KOPT-K1 (cell line): ENCODE data around the gene TFCP2L1.
"Not testable (repeated sequence)": the region's sequence is repeated elsewhere in the genome, so short reads cannot be mapped to it uniquely, and the experiment has no call there.

Experiments
- H3K27ac ChIP-seq: fragments of 200-600 bp; sonication (generic); 2 replicates; pipeline ENCODE4 v1.5.1; 2016; ENCODE audit warnings: antibody characterized with exemption, mild to moderate bottlenecking, low read depth, low read length; ENCODE audit not compliant: poor library complexity, severe bottlenecking
- H3K36me3 ChIP-seq: fragments of 200-600 bp; sonication (generic); 2 replicates; pipeline ENCODE4 v1.5.1; 2017; ENCODE audit warnings: antibody characterized with exemption, mild to moderate bottlenecking, low read length, moderate library complexity; ENCODE audit not compliant: insufficient read depth
- H3K9me3 ChIP-seq: fragments of 200-600 bp; sonication (generic); 2 replicates; pipeline ENCODE4 v1.5.1; 2017; ENCODE audit warnings: antibody characterized with exemption, low read length, mild to moderate bottlenecking; ENCODE audit not compliant: insufficient read depth, poor library complexity, severe bottlenecking

The TFCP2L1 gene

DNA sequence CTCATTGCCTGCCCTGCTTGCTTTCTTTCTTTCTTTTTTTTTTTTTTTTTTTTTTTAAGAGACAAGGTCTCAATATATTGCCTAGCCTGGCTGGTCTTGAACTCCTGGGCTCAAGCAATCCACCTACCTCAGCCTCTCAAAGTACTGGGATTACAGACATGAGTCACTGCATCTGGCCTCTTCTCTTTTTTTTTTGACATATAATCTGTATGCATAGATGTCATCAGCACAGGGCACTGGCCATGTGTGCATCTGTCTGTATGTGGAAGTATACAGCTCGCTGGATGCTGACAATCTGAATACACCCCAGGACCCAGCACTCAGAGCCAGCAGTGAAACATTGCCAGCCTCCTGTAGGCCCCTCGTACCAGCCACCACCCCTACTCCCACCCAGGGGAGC lies 49.5 kb downstream of the TFCP2L1 start:
- Histone ChIP-seq H3K27ac (no peak overlapping the region), H3K9me3 (no peaks in the 10 kb centered on the region), H3K36me3 (no peaks in the 10 kb centered on the region)

DNA sequence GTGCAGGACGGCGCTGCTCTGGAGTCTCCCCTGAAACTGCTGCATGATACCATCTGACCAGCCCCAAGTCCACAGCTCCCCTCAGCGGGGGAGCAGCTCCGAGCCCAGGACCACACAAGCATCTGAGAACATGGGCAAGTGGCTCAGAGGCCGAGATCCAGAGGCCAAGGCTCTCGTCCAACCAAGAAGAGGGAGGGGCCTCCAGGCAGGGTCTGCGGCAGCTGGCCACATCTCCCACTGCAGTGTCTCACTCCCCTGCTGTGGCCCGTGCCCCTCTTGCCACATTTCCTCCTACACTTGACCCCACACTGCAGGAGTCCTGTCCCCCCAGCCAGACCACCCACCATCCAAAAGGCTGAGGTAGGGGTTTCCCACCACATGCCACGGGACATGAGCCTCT lies 50.2 kb downstream of the TFCP2L1 start:
- Histone ChIP-seq H3K36me3 (no peaks in the 10 kb centered on the region), H3K9me3 (no peaks in the 10 kb centered on the region), H3K27ac (no peak overlapping the region)

DNA sequence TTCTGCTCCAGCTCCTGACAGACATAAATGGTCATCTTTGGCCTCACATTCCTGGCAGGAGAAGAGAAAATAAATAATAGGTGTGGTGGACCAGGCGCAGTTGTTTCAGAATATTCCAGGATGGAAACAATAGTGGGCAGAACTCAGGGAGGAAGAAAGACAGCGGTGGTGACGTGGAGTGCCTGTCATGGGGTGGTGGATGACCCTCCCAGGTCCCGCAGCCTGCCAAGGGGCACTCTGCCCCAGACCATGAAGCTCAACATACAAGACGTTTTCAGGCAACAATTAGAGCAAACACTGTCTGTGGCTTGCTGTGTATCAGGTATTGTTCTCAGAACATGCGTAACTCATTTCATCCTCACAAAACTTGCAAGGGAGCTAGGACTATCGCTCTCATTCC lies 50.9 kb downstream of the TFCP2L1 start:
- Histone ChIP-seq H3K27ac (no peak overlapping the region), H3K36me3 (no peaks in the 10 kb centered on the region), H3K9me3 (no peaks in the 10 kb centered on the region)

DNA sequence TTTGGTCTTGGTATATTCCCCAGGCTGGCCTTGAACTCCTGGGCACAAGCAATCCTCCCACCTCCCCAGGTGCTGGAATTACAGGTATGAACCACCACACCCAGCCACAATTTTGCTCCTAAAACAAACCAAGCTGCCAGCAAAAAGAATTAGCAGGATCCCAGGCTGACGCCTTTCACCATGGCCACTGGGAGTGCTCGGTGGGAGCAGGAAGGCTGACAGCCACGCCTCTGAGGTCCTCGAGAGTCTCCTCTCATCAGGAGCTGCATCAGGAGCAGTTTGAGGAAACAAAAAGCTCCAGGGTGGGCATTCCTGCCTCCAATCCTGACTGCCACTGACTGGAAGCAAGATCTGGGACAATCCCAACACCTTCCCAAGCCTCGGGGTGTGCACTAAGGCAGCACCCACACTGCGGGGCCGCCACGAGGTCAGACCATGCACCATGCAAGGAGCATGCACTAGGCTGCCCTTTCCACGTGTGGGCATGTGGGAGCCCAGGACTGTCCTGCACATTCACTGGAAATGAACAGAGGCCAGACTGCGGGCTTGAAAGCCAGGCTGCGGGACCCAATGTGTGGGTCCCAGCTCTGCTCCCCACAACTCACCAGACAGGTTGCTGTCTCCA lies 51.4 kb downstream of the TFCP2L1 start:
- no peaks in the 10 kb centered on the region for H3K36me3 ChIP-seq
- H3K9me3 ChIP-seq = no peaks in the 10 kb centered on the region
- no peak overlapping the region for H3K27ac ChIP-seq

- Histone ChIP-seq H3K27ac (no peak overlapping the region), H3K9me3 (no peaks in the 10 kb centered on the region), H3K36me3 (no peaks in the 10 kb centered on the region)
Measured at GRCh38 chr2:121232626-121233265, 52.3 kb downstream of the TFCP2L1 start.

DNA sequence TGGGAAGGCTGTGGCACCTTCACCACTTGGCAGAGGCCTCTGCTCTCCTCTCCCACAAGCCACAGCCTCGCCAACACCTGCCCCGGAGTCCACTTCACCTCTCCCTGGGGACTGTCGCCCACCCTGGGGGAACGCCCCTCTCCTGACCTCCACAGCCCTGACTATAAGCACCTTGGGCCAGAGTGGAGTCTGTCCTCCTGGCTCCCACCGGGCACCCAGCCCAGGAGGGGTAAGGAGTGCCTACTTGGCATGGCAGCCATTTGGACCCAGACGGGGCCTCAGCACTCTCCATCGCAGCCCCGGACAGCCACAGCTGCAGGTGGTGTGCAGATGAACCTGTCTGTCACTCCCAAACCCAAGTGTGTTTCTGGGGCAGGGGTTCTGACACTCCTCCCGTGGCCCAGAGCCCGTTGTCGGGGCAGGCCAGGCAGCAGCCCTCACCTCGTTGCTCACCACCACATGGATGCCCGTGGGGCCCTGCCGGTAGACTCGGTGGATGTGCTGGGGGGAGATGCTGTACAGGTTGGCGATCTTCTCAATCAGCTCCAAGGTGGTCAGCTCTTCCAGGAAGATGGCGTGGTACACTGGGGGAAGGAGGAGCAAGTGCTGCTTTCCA lies 53.5 kb downstream of the TFCP2L1 start:
- Histone ChIP-seq H3K36me3 (no peaks in the 10 kb centered on the region), H3K9me3 (no peaks in the 10 kb centered on the region), H3K27ac (no peak overlapping the region)

GRCh38 chr2:121228521-121228920 lies 56.5 kb downstream of the TFCP2L1 start:
- H3K9me3 ChIP-seq = no peaks in the 10 kb centered on the region
- no peak overlapping the region for H3K27ac ChIP-seq

DNA sequence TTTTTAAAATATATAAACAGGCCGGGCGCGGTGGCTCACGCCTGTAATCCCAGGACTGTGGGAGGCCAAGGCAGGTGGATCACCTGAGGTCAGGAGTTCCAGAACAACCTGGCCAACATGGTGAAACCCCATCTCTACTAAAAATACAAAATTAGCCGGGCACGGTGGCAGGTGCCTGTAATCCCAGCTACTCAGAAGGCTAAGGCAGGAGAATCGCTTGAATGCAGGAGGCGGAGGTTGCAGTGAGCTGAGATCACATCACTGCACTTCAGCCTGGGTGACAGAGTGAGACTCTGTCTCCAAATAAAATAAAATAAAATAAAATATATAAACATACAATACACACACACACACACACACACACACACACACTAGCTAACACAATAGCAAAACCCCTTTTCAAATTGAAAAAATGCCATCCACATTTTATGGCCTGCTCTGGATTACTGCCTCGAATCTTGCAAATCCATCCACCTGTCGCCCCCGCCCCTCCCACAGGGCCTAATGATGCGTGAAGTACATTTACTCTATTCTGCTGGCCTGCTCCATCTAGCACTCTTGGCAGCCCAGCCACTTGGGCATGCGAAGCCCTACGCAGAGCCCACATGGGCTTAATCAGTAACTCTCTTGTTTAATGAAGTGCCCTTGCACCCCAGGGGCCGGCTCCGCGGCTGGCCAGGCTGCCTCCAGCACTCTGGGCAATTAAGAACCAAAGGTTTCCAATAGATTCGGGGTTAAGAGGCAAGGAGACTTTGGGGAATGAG lies 57.4 kb downstream of the TFCP2L1 start:
- H3K9me3 ChIP-seq, H3K36me3 ChIP-seq, H3K27ac ChIP-seq: not testable (repeated sequence)

More at GRCh38 chr2:121228521-121228920, 56.5 kb downstream of the TFCP2L1 start:
- H3K36me3 ChIP-seq = no peaks in the 10 kb centered on the region

- H3K9me3 ChIP-seq, H3K27ac ChIP-seq, H3K36me3 ChIP-seq: not testable (repeated sequence)
Measured at GRCh38 chr2:121225681-121226080, 59.3 kb downstream of the TFCP2L1 start.

- Histone ChIP-seq H3K9me3 (no peaks in the 10 kb centered on the region), H3K27ac (no peak overlapping the region), H3K36me3 (no peaks in the 10 kb centered on the region)
Measured at GRCh38 chr2:121220995-121221394, 64.0 kb downstream of the TFCP2L1 start.

DNA sequence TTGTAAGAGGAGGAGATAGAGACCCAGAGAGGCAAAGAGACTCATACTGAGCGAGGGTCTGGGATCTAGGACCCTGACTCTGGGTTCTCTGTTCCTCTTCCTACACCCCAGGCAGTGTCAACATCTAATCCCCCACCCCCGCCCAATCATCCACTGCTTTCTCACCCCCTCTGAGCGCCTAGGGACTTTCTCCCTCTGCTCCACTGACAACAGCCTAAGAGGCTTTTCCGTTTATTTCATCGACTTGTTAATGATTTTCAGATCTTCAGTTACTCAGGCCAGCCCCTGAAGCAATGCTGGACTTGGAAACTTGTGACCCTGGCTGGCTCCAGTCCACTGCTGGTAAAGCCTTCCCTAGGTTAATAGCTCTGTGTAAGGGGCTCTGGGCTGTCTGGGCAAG lies 65.1 kb downstream of the TFCP2L1 start:
- Histone ChIP-seq H3K9me3 (no peaks in the 10 kb centered on the region), H3K27ac (no peak overlapping the region), H3K36me3 (no peaks in the 10 kb centered on the region)

GRCh38 chr2:121218386-121218938 lies 66.5 kb downstream of the TFCP2L1 start:
- no peak overlapping the region for H3K27ac ChIP-seq
- H3K36me3 ChIP-seq = no peaks in the 10 kb centered on the region
- H3K9me3 ChIP-seq = no peaks in the 10 kb centered on the region

DNA sequence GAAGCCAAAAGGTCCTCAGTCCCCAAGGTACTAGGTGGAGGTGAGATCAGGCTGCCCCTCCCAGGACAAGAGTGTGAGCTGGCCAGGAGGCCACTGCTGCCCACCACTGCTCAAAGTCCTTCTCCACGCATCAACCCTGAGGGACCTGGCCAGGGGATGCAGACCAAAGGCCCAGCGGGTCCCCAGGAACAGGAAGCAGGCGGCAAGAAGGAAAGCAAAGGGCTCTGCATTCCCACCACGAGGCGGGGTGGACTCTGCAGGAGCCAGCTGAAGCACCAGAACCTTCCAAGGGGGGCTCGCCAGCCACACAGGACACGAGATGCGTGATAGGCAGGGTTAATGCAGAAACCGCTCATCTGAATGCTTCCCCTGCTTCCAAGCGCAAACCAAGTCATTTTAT lies 67.4 kb downstream of the TFCP2L1 start:
- Histone ChIP-seq H3K9me3 (no peaks in the 10 kb centered on the region), H3K36me3 (no peaks in the 10 kb centered on the region), H3K27ac (no peak overlapping the region)

DNA sequence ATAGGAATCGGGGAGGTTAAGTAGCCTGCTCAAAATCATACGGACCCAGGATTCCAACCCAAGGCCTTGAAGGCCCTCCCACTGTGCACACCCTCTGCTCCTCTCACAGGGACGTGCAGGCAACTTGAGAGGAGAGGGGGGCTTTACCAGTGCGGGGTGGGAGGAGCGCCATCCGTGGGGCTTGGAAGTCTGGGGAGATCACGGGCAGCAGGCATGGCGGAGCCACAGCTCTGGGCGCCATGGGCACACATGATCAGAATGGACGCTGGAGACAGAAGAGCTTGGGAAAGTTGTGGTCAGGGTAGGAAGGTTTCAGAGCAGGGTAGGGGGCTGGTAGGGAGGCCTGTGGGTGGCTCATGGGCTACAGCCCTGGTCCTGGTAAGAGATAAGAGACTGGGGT lies 70.7 kb downstream of the TFCP2L1 start:
- Histone ChIP-seq H3K9me3 (no peaks in the 10 kb centered on the region), H3K36me3 (no peaks in the 10 kb centered on the region)

GRCh38 chr2:121213386-121213785 lies 71.6 kb downstream of the TFCP2L1 start:
- H3K27ac ChIP-seq = no peak overlapping the region
- H3K9me3 ChIP-seq = no peaks in the 10 kb centered on the region
- no peaks in the 10 kb centered on the region for H3K36me3 ChIP-seq

More for the DNA sequence above, 70.7 kb downstream of the TFCP2L1 start:
- H3K27ac ChIP-seq = no peak overlapping the region
